ENCODE data around the gene TMEM14A.
"Not testable (repeated sequence)": the region's sequence is repeated elsewhere in the genome, so short reads cannot be mapped to it uniquely, and the experiment has no call there.

Gene TMEM14A
- total RNA-seq: 0.35 to 4.8 (median 1.4) reads per million in 18 experiments

GRCh38 chr6:52670502-52671409 is at the start of gene TMEM14A:
Gene TMEM14A (plus strand): TSS chr6:52671113. CDS start chr6:52677103, 5,990 bp downstream.
- peak; percentile 81 to 93 for DNase-seq

- DNase-seq: no peak
Observed at GRCh38 chr6:52621631-52622030, 49.3 kb upstream of the TMEM14A start.

- no peak for DNase-seq
Observed at GRCh38 chr6:52622810-52623209, 48.1 kb upstream of the TMEM14A start.

GRCh38 chr6:52632011-52632410 is 38.9 kb upstream of the TMEM14A start:
- no peak for DNase-seq

- no peak for DNase-seq
Observed at GRCh38 chr6:52634211-52634610, 36.7 kb upstream of the TMEM14A start.

GRCh38 chr6:52635049-52635577 is 35.8 kb upstream of the TMEM14A start:
- DNase-seq: no peak

GRCh38 chr6:52636830-52637229 is 34.1 kb upstream of the TMEM14A start:
- DNase-seq: no peak

- DNase-seq: no peak
Observed at GRCh38 chr6:52639493-52639892, 31.4 kb upstream of the TMEM14A start.

- peak; percentile 22 to 57 for DNase-seq
Observed at GRCh38 chr6:52640170-52640569, 30.7 kb upstream of the TMEM14A start.

- no peak for DNase-seq
Observed at GRCh38 chr6:52640916-52641315, 30.0 kb upstream of the TMEM14A start.

- DNase-seq: peak in 1 of 2 donors; percentile 30
Observed at GRCh38 chr6:52641388-52641787, 29.5 kb upstream of the TMEM14A start.

- DNase-seq: peak; percentile 71 to 77
Observed at GRCh38 chr6:52641826-52642225, 29.1 kb upstream of the TMEM14A start.

GRCh38 chr6:52642368-52642767 is 28.5 kb upstream of the TMEM14A start:
- DNase-seq: no peak

GRCh38 chr6:52643158-52643557 is 27.8 kb upstream of the TMEM14A start:
- DNase-seq: no peak

- no peak for DNase-seq
Observed at GRCh38 chr6:52644253-52644652, 26.7 kb upstream of the TMEM14A start.

GRCh38 chr6:52645976-52646375 is 24.9 kb upstream of the TMEM14A start:
- no peak for DNase-seq

- no peak for DNase-seq
Observed at GRCh38 chr6:52647199-52647598, 23.7 kb upstream of the TMEM14A start.

- no peak for DNase-seq
Observed at GRCh38 chr6:52649536-52650160, 21.3 kb upstream of the TMEM14A start.

- DNase-seq: peak; percentile 74 to 80
Observed at GRCh38 chr6:52650941-52651340, 20.0 kb upstream of the TMEM14A start.

GRCh38 chr6:52653151-52653550 is 17.8 kb upstream of the TMEM14A start:
- no peak for DNase-seq

- no peak for DNase-seq
Observed at GRCh38 chr6:52654007-52654406, 16.9 kb upstream of the TMEM14A start.

GRCh38 chr6:52654592-52654991 is 16.3 kb upstream of the TMEM14A start:
- no peak for DNase-seq

GRCh38 chr6:52655941-52656340 is 15.0 kb upstream of the TMEM14A start:
- DNase-seq: not testable (repeated sequence)

- DNase-seq: no peak
Observed at GRCh38 chr6:52657870-52658269, 13.0 kb upstream of the TMEM14A start.

All from inflammatory macrophage (primary cell).